ENCODE measurements around the gene CAMK1G.

CAMK1G gene

DNA sequence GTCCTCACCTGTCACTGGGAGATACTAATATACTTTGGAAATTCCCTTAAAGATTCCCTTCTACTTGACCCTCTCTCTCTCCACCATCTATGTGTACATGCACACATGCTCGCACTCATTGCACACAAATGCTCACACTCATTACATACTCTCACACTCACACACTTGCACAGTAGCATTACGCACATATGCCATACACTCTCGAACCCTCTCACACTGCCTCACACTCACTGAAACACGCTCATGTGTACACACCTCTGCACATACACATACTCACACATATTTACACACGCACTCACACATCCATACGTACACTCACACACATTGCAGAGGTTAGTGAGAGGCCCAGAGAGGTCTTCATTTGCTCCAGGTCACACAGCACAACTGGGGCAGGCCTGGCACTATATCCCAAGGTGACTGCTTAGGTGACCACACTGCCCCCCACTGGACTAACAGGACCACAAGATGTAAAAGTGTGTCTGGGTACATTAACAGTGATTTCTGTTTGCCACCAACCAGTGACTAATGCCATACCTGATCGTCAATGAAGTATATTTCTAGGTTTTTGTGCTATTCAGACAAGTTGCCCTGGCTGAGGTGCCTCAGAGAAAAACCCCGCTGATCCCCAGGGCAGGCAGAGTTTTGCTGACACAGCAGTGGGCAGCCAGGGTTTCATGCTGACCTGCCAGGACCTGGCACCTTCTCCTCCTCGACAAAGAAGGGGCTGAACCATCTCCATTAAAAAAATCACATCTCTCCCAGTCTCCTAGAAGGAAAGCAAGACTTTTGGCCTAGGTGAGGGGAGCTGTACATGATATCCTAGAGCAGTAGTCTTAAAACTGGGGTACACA lies 28.5 kb upstream of the CAMK1G start:
- Histone ChIP-seq H3K27me3 (ENCODE audit: insufficient read depth, poor library complexity, severe bottlenecking) (peaks cover 6% of the 10 kb centered on the region), H3K4me3 (replicated peaks; ENCODE audit: insufficient read depth, low read length) (no peak overlapping the region), H3K27ac (replicated peaks) (no peak overlapping the region)
- TF ChIP-seq, protein P1, sequence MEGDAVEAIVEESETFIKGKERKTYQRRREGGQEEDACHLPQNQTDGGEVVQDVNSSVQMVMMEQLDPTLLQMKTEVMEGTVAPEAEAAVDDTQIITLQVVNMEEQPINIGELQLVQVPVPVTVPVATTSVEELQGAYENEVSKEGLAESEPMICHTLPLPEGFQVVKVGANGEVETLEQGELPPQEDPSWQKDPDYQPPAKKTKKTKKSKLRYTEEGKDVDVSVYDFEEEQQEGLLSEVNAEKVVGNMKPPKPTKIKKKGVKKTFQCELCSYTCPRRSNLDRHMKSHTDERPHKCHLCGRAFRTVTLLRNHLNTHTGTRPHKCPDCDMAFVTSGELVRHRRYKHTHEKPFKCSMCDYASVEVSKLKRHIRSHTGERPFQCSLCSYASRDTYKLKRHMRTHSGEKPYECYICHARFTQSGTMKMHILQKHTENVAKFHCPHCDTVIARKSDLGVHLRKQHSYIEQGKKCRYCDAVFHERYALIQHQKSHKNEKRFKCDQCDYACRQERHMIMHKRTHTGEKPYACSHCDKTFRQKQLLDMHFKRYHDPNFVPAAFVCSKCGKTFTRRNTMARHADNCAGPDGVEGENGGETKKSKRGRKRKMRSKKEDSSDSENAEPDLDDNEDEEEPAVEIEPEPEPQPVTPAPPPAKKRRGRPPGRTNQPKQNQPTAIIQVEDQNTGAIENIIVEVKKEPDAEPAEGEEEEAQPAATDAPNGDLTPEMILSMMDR (IDR thresholded peaks at IDR 0.05; ENCODE audit: insufficient read depth, low read length), result no peak
- TF ChIP-seq POLR2AphosphoS5 (IDR thresholded peaks at IDR 0.05; ENCODE audit: low read depth), result no peak
- TF ChIP-seq SPI1 (IDR thresholded peaks at IDR 0.05; ENCODE audit: borderline replicate concordance, low read depth), result no peak
- TF ChIP-seq GABPA (IDR thresholded peaks at IDR 0.05; ENCODE audit: low read depth), result no peak
- TF ChIP-seq, protein P2, sequence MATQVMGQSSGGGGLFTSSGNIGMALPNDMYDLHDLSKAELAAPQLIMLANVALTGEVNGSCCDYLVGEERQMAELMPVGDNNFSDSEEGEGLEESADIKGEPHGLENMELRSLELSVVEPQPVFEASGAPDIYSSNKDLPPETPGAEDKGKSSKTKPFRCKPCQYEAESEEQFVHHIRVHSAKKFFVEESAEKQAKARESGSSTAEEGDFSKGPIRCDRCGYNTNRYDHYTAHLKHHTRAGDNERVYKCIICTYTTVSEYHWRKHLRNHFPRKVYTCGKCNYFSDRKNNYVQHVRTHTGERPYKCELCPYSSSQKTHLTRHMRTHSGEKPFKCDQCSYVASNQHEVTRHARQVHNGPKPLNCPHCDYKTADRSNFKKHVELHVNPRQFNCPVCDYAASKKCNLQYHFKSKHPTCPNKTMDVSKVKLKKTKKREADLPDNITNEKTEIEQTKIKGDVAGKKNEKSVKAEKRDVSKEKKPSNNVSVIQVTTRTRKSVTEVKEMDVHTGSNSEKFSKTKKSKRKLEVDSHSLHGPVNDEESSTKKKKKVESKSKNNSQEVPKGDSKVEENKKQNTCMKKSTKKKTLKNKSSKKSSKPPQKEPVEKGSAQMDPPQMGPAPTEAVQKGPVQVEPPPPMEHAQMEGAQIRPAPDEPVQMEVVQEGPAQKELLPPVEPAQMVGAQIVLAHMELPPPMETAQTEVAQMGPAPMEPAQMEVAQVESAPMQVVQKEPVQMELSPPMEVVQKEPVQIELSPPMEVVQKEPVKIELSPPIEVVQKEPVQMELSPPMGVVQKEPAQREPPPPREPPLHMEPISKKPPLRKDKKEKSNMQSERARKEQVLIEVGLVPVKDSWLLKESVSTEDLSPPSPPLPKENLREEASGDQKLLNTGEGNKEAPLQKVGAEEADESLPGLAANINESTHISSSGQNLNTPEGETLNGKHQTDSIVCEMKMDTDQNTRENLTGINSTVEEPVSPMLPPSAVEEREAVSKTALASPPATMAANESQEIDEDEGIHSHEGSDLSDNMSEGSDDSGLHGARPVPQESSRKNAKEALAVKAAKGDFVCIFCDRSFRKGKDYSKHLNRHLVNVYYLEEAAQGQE (IDR thresholded peaks at IDR 0.05; ENCODE audit: insufficient replicate concordance, low read depth), result no peak
- DNase-seq (ENCODE audit: low read depth in 1 of 2, low spot score in 1 of 2), result no peak

DNA sequence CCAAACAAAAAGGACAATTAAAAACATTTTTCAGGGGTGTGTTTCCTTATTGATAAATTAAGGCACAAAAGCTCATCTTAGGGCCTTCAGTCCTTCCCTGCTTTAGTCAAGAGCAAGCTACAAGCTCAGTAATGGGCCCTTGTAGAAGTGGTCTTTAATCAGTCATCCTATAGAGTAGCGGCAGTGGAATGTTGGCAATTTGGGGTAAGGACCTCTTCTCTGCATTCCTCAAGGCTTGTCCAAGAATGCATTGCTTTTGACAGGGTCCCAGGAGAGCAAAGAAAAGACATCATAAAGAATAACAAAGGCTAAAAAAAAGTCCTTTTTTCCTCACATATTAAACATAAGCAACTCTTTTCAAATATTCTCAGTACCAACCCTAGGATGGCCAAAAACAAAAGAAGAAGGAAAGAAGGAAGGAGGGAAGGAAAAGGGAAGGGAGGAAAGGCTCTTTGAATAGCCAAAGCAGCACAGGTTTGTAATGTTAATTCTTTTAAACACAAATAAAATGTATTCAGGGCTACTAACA lies 27.3 kb upstream of the CAMK1G start:
- Histone ChIP-seq H3K4me3 (replicated peaks; ENCODE audit: insufficient read depth, low read length) (no peak overlapping the region), H3K27me3 (ENCODE audit: insufficient read depth, poor library complexity, severe bottlenecking) (peaks cover 6% of the 10 kb centered on the region), H3K27ac (replicated peaks) (no peak overlapping the region)
- DNase-seq (ENCODE audit: low read depth in 1 of 2, low spot score in 1 of 2), result no peak
- TF ChIP-seq, protein P2 (IDR thresholded peaks at IDR 0.05; ENCODE audit: insufficient replicate concordance, low read depth), result no peak
- no peak for TF ChIP-seq SPI1 (IDR thresholded peaks at IDR 0.05; ENCODE audit: borderline replicate concordance, low read depth)
- no peak for TF ChIP-seq GABPA (IDR thresholded peaks at IDR 0.05; ENCODE audit: low read depth)
- TF ChIP-seq, protein P1 (IDR thresholded peaks at IDR 0.05; ENCODE audit: insufficient read depth, low read length), result no peak

DNA sequence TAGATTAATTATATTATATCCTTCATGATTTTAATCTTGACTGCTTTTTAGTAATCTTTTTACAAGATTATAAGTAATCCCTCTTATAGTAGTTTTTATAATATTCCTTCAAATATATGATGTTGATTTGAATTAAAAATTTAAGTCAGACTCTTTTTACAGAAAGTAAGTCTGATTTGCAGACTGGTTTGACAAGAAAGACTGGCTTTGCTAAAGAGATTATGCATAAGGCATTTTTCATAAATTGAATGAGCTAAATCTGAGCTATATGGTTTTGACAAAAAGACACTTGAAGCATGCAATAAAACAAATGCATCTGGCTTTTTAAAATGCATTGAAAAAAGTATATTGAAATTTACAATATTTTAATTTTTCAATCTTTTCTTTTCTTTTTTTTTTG lies 26.3 kb upstream of the CAMK1G start:
- no peak for DNase-seq (ENCODE audit: low read depth in 1 of 2, low spot score in 1 of 2)
- TF ChIP-seq SPI1 (IDR thresholded peaks at IDR 0.05; ENCODE audit: borderline replicate concordance, low read depth) (no peak), GABPA (IDR thresholded peaks at IDR 0.05; ENCODE audit: low read depth) (no peak)
- TF ChIP-seq, protein P2 (IDR thresholded peaks at IDR 0.05; ENCODE audit: insufficient replicate concordance, low read depth), result no peak
- TF ChIP-seq, protein P1 (IDR thresholded peaks at IDR 0.05; ENCODE audit: insufficient read depth, low read length), result no peak
- peaks cover 6% of the 10 kb centered on the region for H3K27me3 ChIP-seq (ENCODE audit: insufficient read depth, poor library complexity, severe bottlenecking)
- no peak overlapping the region for H3K27ac ChIP-seq (replicated peaks)
- H3K4me3 ChIP-seq (replicated peaks; ENCODE audit: insufficient read depth, low read length), result no peak overlapping the region

Measured in HL-60 (cell line).